Measurements from ENCODE around the gene ALG5.

The ALG5 gene

GRCh38 chr13:36954542-36954941 is 44.6 kb downstream of the ALG5 start:
- H3K9me3 ChIP-seq (ENCODE audit: control insufficient read depth, low read length): no peaks in the 10 kb centered on the region
- H3K27ac ChIP-seq (ENCODE audit: insufficient read depth, low read length, poor library complexity, severe bottlenecking): no peak overlapping the region
- no peak for DNase-seq
- peaks cover 25% of the 10 kb centered on the region for H3K36me3 ChIP-seq (ENCODE audit: control insufficient read depth, insufficient read depth, low read length)
- H3K4me3 ChIP-seq (ENCODE audit: insufficient read depth, low read depth, low read length, poor library complexity, severe bottlenecking): no peak overlapping the region
- no peaks in the 10 kb centered on the region for H3K27me3 ChIP-seq (replicated peaks; ENCODE audit: control insufficient read depth, insufficient read depth, low read length, poor library complexity, severe bottlenecking)
- H3K4me1 ChIP-seq (ENCODE audit: control insufficient read depth, insufficient read depth, low read length, poor library complexity, severe bottlenecking): no peaks in the 10 kb centered on the region

- DNase-seq: no peak
- Histone ChIP-seq H3K27me3 (replicated peaks; ENCODE audit: control insufficient read depth, insufficient read depth, low read length, poor library complexity, severe bottlenecking) (no peaks in the 10 kb centered on the region), H3K4me1 (ENCODE audit: control insufficient read depth, insufficient read depth, low read length, poor library complexity, severe bottlenecking) (no peaks in the 10 kb centered on the region), H3K9me3 (ENCODE audit: control insufficient read depth, low read length) (no peaks in the 10 kb centered on the region), H3K27ac (ENCODE audit: insufficient read depth, low read length, poor library complexity, severe bottlenecking) (no peak overlapping the region), H3K4me3 (ENCODE audit: insufficient read depth, low read depth, low read length, poor library complexity, severe bottlenecking) (no peak overlapping the region), H3K36me3 (ENCODE audit: control insufficient read depth, insufficient read depth, low read length) (peaks cover 34% of the 10 kb centered on the region)
Measured at GRCh38 chr13:36950920-36951319, 48.2 kb downstream of the ALG5 start.

GRCh38 chr13:36950330-36950729 is 48.8 kb downstream of the ALG5 start:
- H3K4me3 ChIP-seq (ENCODE audit: insufficient read depth, low read depth, low read length, poor library complexity, severe bottlenecking): no peak overlapping the region
- no peak overlapping the region for H3K27ac ChIP-seq (ENCODE audit: insufficient read depth, low read length, poor library complexity, severe bottlenecking)
- no peaks in the 10 kb centered on the region for H3K27me3 ChIP-seq (replicated peaks; ENCODE audit: control insufficient read depth, insufficient read depth, low read length, poor library complexity, severe bottlenecking)
- DNase-seq: no peak
- H3K36me3 ChIP-seq (ENCODE audit: control insufficient read depth, insufficient read depth, low read length): peaks cover 34% of the 10 kb centered on the region
- no peaks in the 10 kb centered on the region for H3K4me1 ChIP-seq (ENCODE audit: control insufficient read depth, insufficient read depth, low read length, poor library complexity, severe bottlenecking)
- H3K9me3 ChIP-seq (ENCODE audit: control insufficient read depth, low read length): no peaks in the 10 kb centered on the region

- no peak for DNase-seq
- Histone ChIP-seq H3K27me3 (replicated peaks; ENCODE audit: control insufficient read depth, insufficient read depth, low read length, poor library complexity, severe bottlenecking) (no peaks in the 10 kb centered on the region), H3K4me1 (ENCODE audit: control insufficient read depth, insufficient read depth, low read length, poor library complexity, severe bottlenecking) (no peaks in the 10 kb centered on the region), H3K4me3 (ENCODE audit: insufficient read depth, low read depth, low read length, poor library complexity, severe bottlenecking) (no peak overlapping the region), H3K9me3 (ENCODE audit: control insufficient read depth, low read length) (no peaks in the 10 kb centered on the region), H3K27ac (ENCODE audit: insufficient read depth, low read length, poor library complexity, severe bottlenecking) (no peak overlapping the region), H3K36me3 (ENCODE audit: control insufficient read depth, insufficient read depth, low read length) (peaks cover 10% of the 10 kb centered on the region)
Measured at GRCh38 chr13:36945078-36945477, 54.1 kb downstream of the ALG5 start.

GRCh38 chr13:36925603-36926002 is 73.5 kb downstream of the ALG5 start:
- peaks cover under 1% of the 10 kb centered on the region for H3K27me3 ChIP-seq (replicated peaks; ENCODE audit: control insufficient read depth, insufficient read depth, low read length, poor library complexity, severe bottlenecking)
- H3K4me1 ChIP-seq (ENCODE audit: control insufficient read depth, insufficient read depth, low read length, poor library complexity, severe bottlenecking): no peaks in the 10 kb centered on the region
- H3K9me3 ChIP-seq (ENCODE audit: control insufficient read depth, low read length): no peaks in the 10 kb centered on the region

GRCh38 chr13:36924001-36924400 is 75.1 kb downstream of the ALG5 start:
- no peak overlapping the region for H3K27ac ChIP-seq (ENCODE audit: insufficient read depth, low read length, poor library complexity, severe bottlenecking)
- no peaks in the 10 kb centered on the region for H3K9me3 ChIP-seq (ENCODE audit: control insufficient read depth, low read length)
- H3K27me3 ChIP-seq (replicated peaks; ENCODE audit: control insufficient read depth, insufficient read depth, low read length, poor library complexity, severe bottlenecking): peaks cover 4% of the 10 kb centered on the region
- H3K4me3 ChIP-seq (ENCODE audit: insufficient read depth, low read depth, low read length, poor library complexity, severe bottlenecking): no peak overlapping the region
- DNase-seq: no peak
- no peaks in the 10 kb centered on the region for H3K4me1 ChIP-seq (ENCODE audit: control insufficient read depth, insufficient read depth, low read length, poor library complexity, severe bottlenecking)
- no peaks in the 10 kb centered on the region for H3K36me3 ChIP-seq (ENCODE audit: control insufficient read depth, insufficient read depth, low read length)

More at GRCh38 chr13:36925603-36926002, 73.5 kb downstream of the ALG5 start:
- H3K4me3 ChIP-seq (ENCODE audit: insufficient read depth, low read depth, low read length, poor library complexity, severe bottlenecking): no peak overlapping the region
- no peaks in the 10 kb centered on the region for H3K36me3 ChIP-seq (ENCODE audit: control insufficient read depth, insufficient read depth, low read length)
- H3K27ac ChIP-seq (ENCODE audit: insufficient read depth, low read length, poor library complexity, severe bottlenecking): no peak overlapping the region
- DNase-seq: no peak

GRCh38 chr13:36921631-36922301 is 77.4 kb downstream of the ALG5 start:
- peaks cover 4% of the 10 kb centered on the region for H3K27me3 ChIP-seq (replicated peaks; ENCODE audit: control insufficient read depth, insufficient read depth, low read length, poor library complexity, severe bottlenecking)
- DNase-seq: no peak
- no peaks in the 10 kb centered on the region for H3K36me3 ChIP-seq (ENCODE audit: control insufficient read depth, insufficient read depth, low read length)
- H3K4me1 ChIP-seq (ENCODE audit: control insufficient read depth, insufficient read depth, low read length, poor library complexity, severe bottlenecking): no peaks in the 10 kb centered on the region
- no peaks in the 10 kb centered on the region for H3K9me3 ChIP-seq (ENCODE audit: control insufficient read depth, low read length)
- H3K4me3 ChIP-seq (ENCODE audit: insufficient read depth, low read depth, low read length, poor library complexity, severe bottlenecking): no peak overlapping the region
- no peak overlapping the region for H3K27ac ChIP-seq (ENCODE audit: insufficient read depth, low read length, poor library complexity, severe bottlenecking)

- no peak overlapping the region for H3K27ac ChIP-seq (ENCODE audit: insufficient read depth, low read length, poor library complexity, severe bottlenecking)
- no peaks in the 10 kb centered on the region for H3K4me1 ChIP-seq (ENCODE audit: control insufficient read depth, insufficient read depth, low read length, poor library complexity, severe bottlenecking)
- DNase-seq: no peak
- H3K27me3 ChIP-seq (replicated peaks; ENCODE audit: control insufficient read depth, insufficient read depth, low read length, poor library complexity, severe bottlenecking): peaks cover 4% of the 10 kb centered on the region
- H3K9me3 ChIP-seq (ENCODE audit: control insufficient read depth, low read length): no peaks in the 10 kb centered on the region
- no peaks in the 10 kb centered on the region for H3K36me3 ChIP-seq (ENCODE audit: control insufficient read depth, insufficient read depth, low read length)
- no peak overlapping the region for H3K4me3 ChIP-seq (ENCODE audit: insufficient read depth, low read depth, low read length, poor library complexity, severe bottlenecking)
Measured at GRCh38 chr13:36920616-36921185, 78.4 kb downstream of the ALG5 start.

- DNase-seq: no peak
- no peaks in the 10 kb centered on the region for H3K4me1 ChIP-seq (ENCODE audit: control insufficient read depth, insufficient read depth, low read length, poor library complexity, severe bottlenecking)
- no peaks in the 10 kb centered on the region for H3K36me3 ChIP-seq (ENCODE audit: control insufficient read depth, insufficient read depth, low read length)
- peaks cover 4% of the 10 kb centered on the region for H3K27me3 ChIP-seq (replicated peaks; ENCODE audit: control insufficient read depth, insufficient read depth, low read length, poor library complexity, severe bottlenecking)
- H3K27ac ChIP-seq (ENCODE audit: insufficient read depth, low read length, poor library complexity, severe bottlenecking): no peak within 1 kb of the TSS
- no peaks in the 10 kb centered on the region for H3K9me3 ChIP-seq (ENCODE audit: control insufficient read depth, low read length)
- H3K4me3 ChIP-seq (ENCODE audit: insufficient read depth, low read depth, low read length, poor library complexity, severe bottlenecking): no peak within 1 kb of the TSS
Measured at GRCh38 chr13:36919833-36920615, 79.1 kb downstream of the ALG5 start, which contains the start of gene SMAD9. Gene SMAD9 (minus strand): TSS chr13:36920238. CDS start chr13:36879689, 40,549 bp downstream.

All from effector memory CD4-positive, alpha-beta T cell (primary cell).